K562 (cell line): ENCODE results near the gene LEMD1.
"Not testable (repeated sequence)": the region's sequence is repeated elsewhere in the genome, so short reads cannot be mapped to it uniquely, and the experiment has no call there.

Source experiments
- CTCF ChIP-seq, 3 experiments: IDR thresholded peaks in 2 of 3; conservative IDR thresholded peaks in 1 of 3; 2 replicates each; pipeline ENCODE4 v1.5.1; 2011 to 2012; ENCODE audit warnings: low read length in 3 of 3, mild to moderate bottlenecking in 3 of 3, control low read depth in 2 of 3, improper control_type of control experiment in 1 of 3, inconsistent platforms in 1 of 3, low read depth in 1 of 3, mixed read lengths in 1 of 3, moderate library complexity in 1 of 3; ENCODE audit not compliant: insufficient read depth in 2 of 3
- DPF2 ChIP-seq: fragments of 450-650 bp; IDR thresholded peaks from 2 replicates; pipeline ENCODE4 v1.6.1; 2016
- RCOR1 ChIP-seq, 2 experiments: IDR thresholded peaks; 2 replicates each; pipeline ENCODE4 v1.6.1; 2012; ENCODE audit warnings: low read depth in 2 of 2, low read length in 2 of 2, borderline replicate concordance in 1 of 2, improper control_type of control experiment in 1 of 2
- ZHX1 ChIP-seq: fragments of 150-350 bp; conservative IDR thresholded peaks from 2 replicates; pipeline ENCODE4 v1.6.1; 2014; ENCODE audit warnings: low read length

- not testable (repeated sequence) for TF ChIP-seq RCOR1 (IDR thresholded peaks at IDR 0.05; ENCODE audit: borderline replicate concordance in 1 of 2, low read depth in 2 of 2, low read length in 2 of 2); DPF2; CTCF (IDR thresholded peaks at IDR 0.05 in 2 of 3, conservative IDR thresholded peaks at IDR 0.05 in 1 of 3; ENCODE audit: insufficient read depth in 2 of 3, low read depth in 1 of 3, low read length in 3 of 3); ZHX1
Measured at GRCh38 chr1:205432692-205433091, 10.8 kb upstream of the LEMD1 start.
